HG02943 (cell line): ENCODE results near the gene PAX7.

Experiments
- ATAC-seq: cut with Tn5 transposase; IDR thresholded peaks from one replicate; pipeline ENCODE4 v1.9.1; 2021; ENCODE audit warnings: mild to moderate bottlenecking, low read depth, moderate library complexity; ENCODE audit not compliant: unreplicated experiment

The PAX7 gene

DNA sequence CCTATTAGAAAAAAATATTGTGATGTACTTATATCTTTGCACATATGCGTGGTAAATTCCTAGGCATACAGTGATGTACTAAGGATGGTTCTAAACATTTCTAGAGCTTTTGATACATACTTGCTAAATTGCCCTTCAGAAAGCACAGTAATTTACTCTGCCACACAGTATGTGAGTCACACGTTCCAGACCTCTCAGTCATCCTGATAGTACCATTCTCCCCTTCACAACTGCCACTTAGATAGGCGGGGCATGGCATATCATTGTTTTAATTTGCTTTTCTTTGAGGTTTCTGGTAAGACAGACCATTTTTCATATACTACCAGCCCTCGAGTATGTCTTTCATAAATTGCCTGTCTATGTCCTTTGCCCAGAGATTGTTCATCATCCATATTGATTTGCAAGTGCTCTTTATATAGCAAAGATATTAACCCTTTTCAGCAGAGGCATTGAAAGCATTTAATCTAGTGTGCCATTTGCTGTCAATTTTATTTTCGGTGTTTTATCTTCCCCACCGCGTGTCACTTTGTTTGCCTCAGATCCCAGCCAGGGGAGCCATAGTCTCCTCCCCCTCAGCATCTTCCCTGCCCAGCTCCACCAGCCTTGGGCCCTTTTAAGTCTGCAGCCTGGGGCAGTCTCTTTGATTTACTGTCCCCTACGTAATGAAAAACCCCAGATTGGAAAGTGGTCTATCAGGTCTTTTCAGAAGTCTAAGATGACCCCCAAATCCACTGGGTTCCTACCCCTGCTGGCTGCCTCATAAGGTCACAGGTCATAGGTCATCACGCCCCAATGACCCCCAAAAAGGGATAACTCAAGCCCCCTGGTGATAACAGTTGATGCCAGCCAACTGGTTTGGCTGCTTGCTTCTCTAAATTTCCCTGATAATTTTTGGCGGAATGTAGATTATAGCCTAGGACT is 11.8 kb upstream of the PAX7 start:
- ATAC-seq: no peak

DNA sequence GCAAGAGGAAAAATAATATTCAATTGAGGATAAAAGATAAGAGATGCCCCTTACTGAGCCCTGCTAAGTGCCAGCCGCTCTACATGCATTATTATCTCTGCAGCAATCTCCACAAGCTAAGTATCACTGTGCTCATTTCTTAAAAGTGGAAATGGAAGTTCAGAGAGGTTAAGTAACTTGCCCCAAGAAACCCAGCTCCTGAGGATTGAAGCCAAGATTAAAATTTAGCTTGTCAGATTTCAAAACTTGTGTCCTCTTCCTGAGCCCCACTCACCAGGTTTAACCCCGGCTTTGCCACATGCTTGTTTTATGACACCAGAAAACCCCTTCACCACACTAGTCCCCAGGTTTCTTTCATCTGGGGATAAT is 11.2 kb upstream of the PAX7 start:
- ATAC-seq: no peak

DNA sequence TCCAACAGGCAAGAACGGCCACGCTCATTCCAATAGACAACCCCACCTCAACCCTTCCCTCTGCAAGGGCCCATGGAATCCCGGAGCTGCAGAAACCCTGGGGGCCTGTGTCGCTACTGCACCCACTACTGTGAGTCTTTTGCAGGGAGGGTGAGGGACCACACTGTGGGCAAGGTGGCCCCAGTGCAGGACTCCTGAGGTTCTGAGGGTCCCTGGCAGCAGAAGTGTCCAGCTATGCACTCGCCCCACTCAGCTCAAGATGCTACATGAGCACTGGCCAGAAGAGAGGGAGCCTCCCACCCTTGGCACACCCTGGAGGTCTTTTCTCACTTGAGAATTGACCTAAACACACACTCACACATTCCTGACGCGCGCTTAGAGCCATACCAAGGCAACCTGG is 2.1 kb upstream of the PAX7 start:
- ATAC-seq: no peak

DNA sequence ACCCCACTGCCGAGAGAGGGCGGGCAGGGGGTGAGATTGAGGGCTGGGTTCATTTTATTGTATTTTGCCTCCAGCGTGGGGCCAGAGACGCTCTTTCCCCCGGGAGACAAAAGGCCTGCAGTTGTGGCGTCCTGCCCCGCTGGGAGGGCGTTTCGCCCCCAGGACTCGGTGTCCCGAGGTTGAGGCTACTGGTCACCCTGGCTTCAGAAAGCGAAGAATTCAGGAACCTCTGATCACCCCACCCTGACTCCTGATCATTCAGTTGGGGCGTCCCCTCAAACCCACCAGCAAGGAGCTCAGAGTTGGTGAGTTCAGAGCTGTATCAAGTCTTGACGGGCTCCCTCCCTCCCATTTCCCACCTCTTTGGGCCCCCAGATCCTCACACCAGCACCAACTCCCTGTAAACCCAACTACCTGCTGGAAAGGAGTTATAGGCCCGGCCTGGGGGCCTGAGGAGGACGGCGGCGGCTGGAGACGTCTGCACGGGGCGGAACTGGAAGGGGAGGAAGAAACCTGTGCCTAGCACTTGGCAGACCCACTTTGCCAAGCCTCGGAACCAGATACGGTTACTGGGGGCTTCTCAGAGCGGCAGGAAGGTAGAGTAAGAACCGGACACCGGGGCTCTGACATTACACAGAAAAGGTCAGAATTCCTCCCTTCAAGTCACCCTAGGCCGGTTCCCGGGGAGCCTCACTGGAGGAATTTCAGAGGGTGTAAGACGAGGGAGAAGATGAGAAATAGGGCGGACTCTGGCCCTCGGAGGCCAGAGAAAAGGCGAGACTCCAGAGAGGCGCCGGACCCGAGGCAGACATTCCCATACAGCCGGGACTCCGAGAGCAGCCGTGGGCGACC is 761 bp upstream of the PAX7 start:
- no peak for ATAC-seq

DNA sequence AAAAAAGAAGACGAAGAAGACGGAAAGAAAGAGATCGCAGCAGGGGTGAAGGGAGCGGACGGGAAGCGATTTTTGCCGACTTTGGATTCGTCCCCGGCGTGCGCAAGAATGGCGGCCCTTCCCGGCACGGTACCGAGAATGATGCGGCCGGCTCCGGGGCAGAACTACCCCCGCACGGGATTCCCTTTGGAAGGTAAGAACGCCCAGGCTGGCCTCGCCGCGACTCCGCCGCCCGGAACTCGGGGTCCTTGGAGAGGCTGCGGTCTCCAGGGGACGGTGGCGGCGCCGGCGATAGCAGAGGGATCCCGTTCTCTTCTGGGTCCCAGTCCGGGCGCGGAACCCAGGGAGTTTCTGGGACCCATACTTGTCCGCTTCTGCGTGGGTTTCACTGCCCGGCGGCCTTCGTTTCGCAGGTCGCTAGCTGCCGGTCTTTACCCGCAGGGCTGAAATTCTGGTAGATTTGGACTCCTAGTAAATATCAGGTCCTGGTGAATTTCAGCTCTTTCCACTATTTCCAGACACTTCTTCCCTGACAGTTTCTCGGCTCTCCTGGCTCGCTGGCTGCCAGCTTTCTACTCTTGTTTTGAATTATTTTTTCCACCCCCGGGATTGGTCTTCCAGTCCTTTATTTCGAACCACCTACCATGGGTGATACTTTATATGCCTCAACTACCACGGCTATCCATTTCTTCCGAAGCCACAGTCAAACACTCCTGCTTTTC is 1.0 kb downstream of the PAX7 start:
- ATAC-seq: no peak

DNA sequence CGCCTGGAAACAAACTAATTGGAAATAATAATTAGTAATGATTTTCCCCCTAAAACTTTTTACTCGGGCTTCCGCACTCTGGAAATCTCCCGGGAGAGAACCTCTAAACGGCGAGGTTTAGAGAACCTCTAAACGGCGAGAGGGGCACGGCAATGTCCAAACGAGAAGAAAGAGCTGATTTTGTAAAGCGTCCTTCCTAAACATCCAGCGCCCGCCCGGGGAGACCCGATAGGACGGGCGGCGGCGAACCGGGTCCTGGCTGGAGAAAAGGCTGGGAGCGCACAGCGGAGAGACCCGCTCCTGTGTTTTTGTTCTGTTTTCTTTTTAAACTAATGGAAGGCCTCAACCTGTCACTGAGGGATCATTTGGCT is 1.6 kb downstream of the PAX7 start:
- no peak for ATAC-seq

DNA sequence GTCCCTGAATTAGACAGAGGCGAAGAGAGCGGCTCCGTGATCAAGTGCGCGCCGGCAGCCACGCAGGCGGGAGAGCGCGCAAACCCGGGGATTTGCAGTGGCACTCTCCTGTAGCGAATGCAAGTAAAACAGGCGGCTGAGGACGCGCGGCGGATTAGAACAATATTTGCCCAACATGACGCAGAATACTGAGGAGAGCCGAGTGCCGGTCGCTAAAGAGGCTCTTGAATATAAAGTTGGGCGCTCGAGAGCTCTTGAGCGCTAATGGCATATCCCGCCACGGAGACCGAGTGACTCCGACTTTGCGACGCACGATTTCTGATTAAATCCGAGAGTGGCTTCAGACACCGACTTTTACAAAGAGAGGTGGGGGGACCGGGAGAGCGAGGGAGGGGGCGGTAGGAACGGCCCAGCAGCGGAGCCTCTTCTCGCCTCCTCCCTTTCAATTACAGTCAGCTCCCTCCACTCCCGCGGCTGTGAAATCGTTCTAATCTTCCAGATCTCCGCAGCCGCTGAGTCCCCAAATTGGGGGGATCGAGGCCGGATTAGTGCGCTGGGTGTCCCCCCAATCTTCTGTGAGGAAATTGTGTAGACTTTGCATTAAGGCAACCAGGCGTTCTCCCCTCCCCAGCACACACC is 2.3 kb downstream of the PAX7 start:
- ATAC-seq: no peak

DNA sequence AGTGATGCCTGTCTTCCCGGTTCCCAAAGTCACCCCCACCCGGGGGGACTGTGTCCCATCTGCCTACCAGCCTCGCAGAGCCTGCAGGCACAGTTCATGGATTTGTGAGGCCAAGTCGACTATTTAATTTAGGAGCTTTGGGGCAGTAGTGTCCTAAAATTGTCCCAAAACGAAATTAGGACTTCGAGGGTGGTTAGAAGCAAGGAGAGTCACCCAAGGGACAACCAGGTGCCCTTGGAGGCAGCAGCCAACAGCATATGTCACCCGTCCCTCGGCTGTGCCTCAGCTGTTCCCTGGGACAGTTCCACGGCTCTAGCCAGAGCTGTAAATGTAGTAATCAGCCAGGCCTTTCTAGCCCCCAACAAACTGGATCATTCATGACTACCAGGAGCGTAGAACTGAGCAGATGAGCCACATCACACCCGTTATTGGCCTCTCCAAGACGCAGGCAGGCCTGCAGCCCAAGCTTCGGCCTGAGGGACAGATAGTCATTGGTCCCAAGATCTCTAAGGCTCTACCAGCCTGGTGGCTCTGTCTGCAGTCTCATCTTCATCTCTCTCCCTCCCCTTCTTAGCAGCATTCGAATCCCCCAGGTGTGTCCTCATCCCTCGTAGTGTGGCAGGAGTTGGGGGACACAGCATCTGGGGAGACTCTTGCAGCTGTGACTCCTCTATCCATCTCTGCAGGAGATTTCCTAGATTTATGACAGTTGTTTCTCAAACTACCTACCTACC is 2.9 kb downstream of the PAX7 start:
- no peak for ATAC-seq

DNA sequence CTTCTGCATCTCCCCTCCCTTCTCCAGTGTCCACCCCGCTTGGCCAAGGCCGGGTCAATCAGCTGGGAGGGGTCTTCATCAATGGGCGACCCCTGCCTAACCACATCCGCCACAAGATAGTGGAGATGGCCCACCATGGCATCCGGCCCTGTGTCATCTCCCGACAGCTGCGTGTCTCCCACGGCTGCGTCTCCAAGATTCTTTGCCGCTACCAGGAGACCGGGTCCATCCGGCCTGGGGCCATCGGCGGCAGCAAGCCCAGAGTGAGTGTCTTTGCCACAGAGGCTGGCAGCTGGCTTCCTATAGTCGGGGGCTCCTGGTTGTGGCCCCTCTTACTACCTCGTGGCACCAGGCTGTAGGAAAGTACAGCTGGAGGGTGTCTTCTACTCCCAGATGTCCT is 3.6 kb downstream of the PAX7 start:
- no peak for ATAC-seq

DNA sequence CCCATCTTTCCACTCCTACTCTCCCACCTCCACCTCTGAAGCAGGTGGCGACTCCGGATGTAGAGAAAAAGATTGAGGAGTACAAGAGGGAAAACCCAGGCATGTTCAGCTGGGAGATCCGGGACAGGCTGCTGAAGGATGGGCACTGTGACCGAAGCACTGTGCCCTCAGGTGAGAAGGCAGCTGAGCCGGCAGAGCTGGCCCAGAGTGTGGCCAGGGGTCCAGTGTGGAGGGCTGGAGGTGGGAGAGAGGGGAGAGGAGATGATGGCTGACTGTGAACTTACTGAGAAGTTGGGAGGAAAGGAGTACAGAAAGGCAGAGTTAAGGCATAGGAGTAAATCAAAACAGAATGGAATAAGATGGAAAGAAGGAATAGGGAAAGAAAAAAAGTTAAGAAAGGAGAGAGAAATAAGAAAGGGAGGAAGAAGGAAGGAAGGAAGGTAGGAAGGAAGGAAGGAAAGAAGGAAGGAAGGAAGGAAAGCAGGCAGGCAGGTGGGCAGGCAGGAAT is 4.5 kb downstream of the PAX7 start:
- no peak for ATAC-seq

DNA sequence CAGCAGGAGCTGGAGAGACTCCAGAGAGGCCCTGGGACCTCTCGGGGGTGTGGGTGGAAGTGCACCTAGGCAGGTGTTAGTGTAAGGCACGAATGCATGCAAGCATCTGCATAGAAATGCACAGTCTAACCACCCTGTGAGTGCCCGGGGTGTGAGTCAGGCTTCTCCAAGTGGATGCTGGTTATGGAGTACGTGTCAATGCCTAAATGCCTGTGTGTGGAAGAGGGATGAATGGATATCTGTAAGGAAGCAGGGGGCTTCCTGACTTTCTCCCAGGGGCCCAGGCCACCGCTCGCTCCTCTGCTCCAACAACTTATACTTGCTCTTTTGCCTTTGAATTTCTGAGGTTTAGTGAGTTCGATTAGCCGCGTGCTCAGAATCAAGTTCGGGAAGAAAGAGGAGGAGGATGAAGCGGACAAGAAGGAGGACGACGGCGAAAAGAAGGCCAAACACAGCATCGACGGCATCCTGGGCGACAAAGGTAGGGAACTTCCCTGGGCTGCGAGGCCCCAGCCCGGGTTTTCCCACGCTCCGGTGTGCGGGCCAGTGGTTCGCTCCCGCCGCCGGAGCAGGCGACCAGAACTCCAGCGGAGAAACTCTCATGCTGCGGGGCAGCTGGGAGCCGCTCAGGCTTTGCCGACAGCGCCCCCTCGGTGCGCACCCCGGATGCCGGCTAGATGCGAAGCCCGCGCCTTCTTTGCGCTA is 5.4 kb downstream of the PAX7 start:
- ATAC-seq: no peak

DNA sequence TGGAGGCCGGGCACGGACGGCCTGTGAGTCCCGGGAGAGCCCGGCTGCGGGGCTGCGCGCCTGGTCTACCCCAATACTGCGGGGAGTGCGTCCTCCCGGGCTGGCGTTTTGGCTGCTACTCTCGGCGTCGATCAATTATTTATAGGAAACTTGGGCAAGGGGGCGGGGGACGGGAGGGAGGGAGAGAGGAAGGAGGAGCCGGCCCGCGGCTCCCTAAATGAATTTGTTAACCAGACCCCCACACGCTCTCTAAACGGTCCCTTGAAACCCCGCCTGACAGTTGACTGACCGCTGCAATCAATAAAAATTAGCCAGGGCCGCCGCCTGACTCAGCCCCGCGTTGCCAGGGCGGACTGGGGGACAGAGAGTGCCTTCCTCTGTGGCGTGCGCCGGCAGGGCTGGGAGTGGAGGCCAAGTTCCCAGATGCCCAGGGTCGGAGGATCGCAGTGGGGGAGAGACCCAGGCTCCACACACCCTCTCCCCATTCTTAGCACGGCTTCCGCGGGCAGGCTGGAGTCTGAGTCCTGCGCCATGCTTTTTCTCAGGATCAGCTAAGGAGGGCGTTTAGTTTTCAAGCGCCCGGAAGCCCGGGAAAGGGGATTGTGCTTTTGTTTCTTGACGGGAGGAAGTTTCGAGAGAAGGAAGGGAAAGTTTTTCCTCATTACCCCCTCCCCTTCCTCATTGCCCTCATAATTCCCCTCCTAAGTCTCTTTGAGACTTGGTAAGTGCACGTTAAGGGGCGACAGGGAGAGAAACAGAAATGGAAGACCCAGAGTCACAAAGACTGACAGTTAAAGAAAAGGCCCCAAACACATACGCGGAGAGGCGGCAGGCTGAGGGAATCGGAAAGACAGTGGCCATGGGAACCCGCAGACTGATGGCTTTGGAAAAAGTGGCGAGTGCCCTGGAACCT is 6.2 kb downstream of the PAX7 start:
- ATAC-seq: no peak

DNA sequence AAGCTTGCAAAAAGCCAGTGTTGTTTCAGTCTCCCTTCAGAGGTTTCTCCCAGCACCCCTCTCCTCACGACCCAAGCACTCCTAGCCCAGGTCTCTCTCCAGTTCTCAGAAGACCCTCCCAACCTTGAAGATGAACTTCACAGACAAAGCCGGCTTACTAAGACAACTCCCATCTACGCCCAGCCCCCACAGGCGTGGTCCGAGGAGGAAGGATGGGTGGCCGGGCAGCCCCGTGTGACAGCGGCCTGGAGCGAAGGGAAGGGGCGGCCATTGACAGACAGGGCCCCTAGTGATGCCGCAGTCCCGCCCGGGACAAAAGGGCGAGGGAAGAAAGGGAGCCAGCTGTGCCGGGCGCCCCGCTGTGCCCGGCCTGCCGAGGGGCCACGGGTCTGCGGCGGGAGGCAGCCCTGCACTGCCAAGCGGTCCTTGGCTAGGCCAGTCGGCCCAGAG is 6.9 kb downstream of the PAX7 start:
- no peak for ATAC-seq

DNA sequence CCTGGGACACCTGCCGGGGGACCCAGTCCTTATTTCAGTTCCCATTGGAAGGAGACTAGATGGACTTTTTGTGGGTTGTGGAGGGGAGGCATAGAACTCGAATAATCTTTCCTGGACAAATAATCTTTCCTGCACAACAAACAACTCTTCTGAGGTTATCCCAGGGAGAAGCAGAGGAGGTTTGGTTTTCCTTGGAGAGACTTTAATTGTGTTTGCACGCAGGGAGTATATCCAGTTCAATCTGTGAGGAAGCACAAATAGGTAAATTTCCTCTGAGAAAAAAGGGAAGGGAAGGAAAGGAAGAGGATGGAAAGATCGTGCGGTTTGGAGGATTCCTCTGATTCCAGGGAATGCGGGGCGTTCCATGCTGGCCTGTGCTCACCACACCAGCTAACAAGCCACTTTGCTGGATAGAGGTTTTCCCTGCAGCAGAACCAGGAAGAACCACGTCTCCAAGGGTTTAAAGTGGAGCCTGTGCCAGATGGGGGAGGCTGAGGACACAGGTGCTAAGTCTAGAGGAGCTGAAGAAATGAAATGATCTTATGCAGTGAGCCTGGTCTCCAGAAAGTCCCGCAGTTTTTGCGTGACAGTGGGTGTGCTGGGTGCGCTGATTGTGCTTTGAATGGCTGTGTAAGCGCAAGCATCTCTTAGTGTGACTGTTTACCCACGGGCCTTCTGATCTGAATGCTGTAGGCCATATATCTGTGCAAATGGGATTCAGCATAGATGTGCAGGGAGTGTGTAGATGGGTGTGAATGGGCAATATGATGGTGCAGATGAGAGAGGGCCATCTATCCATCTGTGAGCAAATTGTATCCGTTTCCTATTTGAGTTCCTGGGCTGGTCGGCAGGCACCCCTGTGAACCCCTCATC is 7.6 kb downstream of the PAX7 start:
- ATAC-seq: no peak

DNA sequence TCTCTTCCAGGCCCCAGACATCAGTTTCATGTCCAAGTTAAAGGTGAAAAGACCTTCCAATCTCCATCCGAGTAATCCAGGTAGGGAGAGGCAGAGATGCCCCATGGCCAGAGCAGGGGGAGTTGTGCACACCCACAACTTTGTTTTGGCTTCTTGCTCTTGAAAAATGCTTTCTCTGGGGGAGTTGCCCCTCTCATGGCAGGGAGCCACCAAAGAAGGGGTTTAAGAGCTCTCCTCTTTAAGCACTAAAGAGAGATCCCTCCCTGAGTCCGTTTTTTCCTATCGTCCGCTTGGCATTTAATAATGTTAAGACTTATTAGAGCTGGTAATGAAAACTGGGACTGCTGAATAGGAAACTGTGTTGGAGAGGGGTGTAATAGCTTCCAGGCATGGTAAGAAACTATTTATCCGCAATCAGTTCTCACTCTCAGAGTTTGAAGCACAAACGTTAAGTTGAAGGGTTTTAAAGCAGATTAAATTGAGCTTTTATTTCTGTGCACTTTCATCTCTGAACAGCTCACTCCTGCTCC is 8.3 kb downstream of the PAX7 start:
- no peak for ATAC-seq

DNA sequence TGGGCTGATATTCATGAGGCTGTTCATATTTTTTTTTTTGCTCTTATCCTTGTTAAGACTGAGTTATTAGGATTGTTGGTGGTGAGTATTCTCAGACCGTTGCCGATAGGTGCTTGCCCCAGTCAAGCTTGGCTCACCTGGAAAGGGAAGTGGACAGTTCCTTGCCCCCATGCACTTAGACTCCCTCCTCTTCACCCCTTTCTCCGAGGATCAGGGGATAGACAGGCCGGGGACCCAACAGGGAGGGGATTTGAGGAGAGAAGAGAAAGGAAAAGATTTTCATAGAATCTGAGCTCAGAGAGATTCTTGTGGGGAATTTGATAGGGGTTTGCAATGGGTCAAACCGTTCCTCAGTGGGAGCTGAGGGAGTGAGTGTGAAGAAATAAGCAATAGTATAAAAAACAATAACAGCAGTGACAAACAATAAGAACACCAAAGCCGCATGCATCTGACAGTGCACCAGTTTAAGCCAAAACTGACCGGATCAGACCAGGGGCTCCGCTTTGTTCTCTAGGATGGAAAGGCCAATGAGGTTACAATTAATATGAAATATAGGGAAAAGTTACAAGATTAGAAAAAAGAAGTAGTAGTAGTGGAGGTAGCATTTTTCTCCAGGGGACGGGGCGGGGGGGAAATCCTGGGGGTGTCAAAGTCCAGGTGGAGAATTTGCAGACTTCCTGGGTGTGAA is 8.9 kb downstream of the PAX7 start:
- ATAC-seq: no peak
